Heart right ventricle (tissue), 16 donors: ENCODE data around the gene TTLL11. TPM values are rescaled to one million over a fixed set of nuclear protein-coding genes. Genes with fewer than 3 reads are reported as not detected.
A peak's percentile ranks its signal among the peaks of the same experiment; 100 is the strongest.

Source experiments
- ATAC-seq, 8 donors: fragments of 200-7000 bp; cut with Tn5 transposase; one replicate each; pipeline ENCODE4 v1.9.1; 2020; ENCODE audit warnings: mild to moderate bottlenecking in 8 of 8, moderate library complexity in 8 of 8, moderate number of reproducible peaks in 1 of 8
- DNase-seq, 2 donors: peaks; one replicate each; pipeline ENCODE4 v3.0.0-alpha.2; 2020
- H3K27ac ChIP-seq, 10 donors: fragments of 200-600 bp; sonication (generic) in 2 of 10; one replicate each; pipeline versions ENCODE4 v1.5.0 to v1.8.0; 2020 to 2022; ENCODE audit warnings: mild to moderate bottlenecking in 3 of 10
- H3K27me3 ChIP-seq, 7 donors: fragments of 200-600 bp; one replicate each; pipeline ENCODE4 v1.8.0; 2021 to 2022; ENCODE audit warnings: mild to moderate bottlenecking in 2 of 7
- H3K36me3 ChIP-seq, 9 donors: fragments of 200-600 bp; sonication (generic) in 1 of 9; one replicate each; pipeline versions ENCODE4 v1.5.0 to v1.8.0; 2020 to 2022; ENCODE audit warnings: mild to moderate bottlenecking in 2 of 9
- H3K4me1 ChIP-seq, 9 donors: fragments of 200-600 bp; sonication (generic) in 1 of 9; one replicate each; pipeline versions ENCODE4 v1.5.0 to v1.8.0; 2020 to 2022; ENCODE audit warnings: mild to moderate bottlenecking in 4 of 9
- H3K4me3 ChIP-seq, 10 donors: fragments of 200-600 bp; sonication (generic) in 2 of 10; one replicate each; pipeline versions ENCODE4 v1.5.0 to v1.8.0; 2020 to 2022; ENCODE audit warnings: mild to moderate bottlenecking in 7 of 10, moderate library complexity in 2 of 10
- H3K9me3 ChIP-seq, 11 donors: fragments of 200-600 bp in 10 of 11; sonication (generic) in 2 of 11; one replicate each; pipeline versions ENCODE4 v1.5.0 to v1.8.0; 2013 to 2022; ENCODE audit warnings: mild to moderate bottlenecking in 2 of 11, control low read depth in 1 of 11, moderate library complexity in 1 of 11
- WGBS, 2 donors: extraction: QIAGEN DNeasy Blood & Tissue Kit; methylation state at CpG; one replicate each; pipeline ENCODE4 v1.1.7; 2013; ENCODE audit warnings: inconsistent platforms in 1 of 2; 5-methylcytosine and 5-hydroxymethylcytosine counted together
- intact Hi-C, 10 donors: fragments of 100-400 bp; cut with DNase I; formaldehyde crosslinking; loops; one replicate each; pipeline versions ENCODE4 v1.11.1 to v1.14.2; 2022
- polyA plus RNA-seq, 2 donors: library from polyadenylated mRNA; stranded (reverse); fragments of 200-250 nt; gene quantifications; one replicate each; pipeline ENCODE4 v1.2.3, GENCODE V29; 2013
- total RNA-seq, 10 donors: library from RNA; stranded (reverse); fragmentation: NEBNext Ultra II Directional in 3 of 10; extraction: Animal tissue kit (Norgen Biotek cat#: 25700) in 3 of 10; gene quantifications; one replicate each; pipeline versions ENCODE4 v1.2.1 to v1.2.4, GENCODE V29; 2021 to 2023
- TF ChIP-seq, protein P1 (sequence below), 9 donors: fragments of 200-600 bp; sonication (generic) in 2 of 9; IDR thresholded peaks; one replicate each; pipeline versions ENCODE4 v1.5.0 to v1.8.0; 2021 to 2022; ENCODE audit warnings: antibody characterized with exemption in 9 of 9, mild to moderate bottlenecking in 5 of 9, moderate library complexity in 1 of 9
- donor health status: Arrhythmogenic right ventricular cardiomyopathy.
- donor health status: ischemic (EF 13 %, LVEDD 7.1; RV severe dilation, severe dysfunction).
- donor health status: healthy with polysubstance abuse.
- donor health status: DM: no; HTN: yes; CAD: no.
- donor health status: DM: no; HTN: no; CAD: no.
- donor health status: ischemic (EF 25% LVEDD 6.9; RV normal size, moderate dysfunction).
- donor health status: ischemic (EF 25% LVEDD 5.7; RV mildly dilated, moderate dysfunction).
- donor health status: healthy.
- donor health status: DM: yes; HTN: yes; CAD: no.
- donor health status: Ischemic cardiomyopathy.
- donor health status: ischemic (EF 35%, LVEDD 5.7; RV mildly dilated, moderate dysfunction).
- donor health status: nonischemic (EF 11% LVEDD 7.7; RV severe dilation, severe dysfunction).
- donor health status: DM: yes; HTN: yes; CAD: no.
- donor health status: PGD.
- donor health status: ischemic (EF 29% LVEDD 5.4; RV normal size, mild dysfunction).
- donor health status: nonischemic (EF 23%, LVEDD 6.1; RV moderate dilation, normal function).

TTLL11 gene
- total and polyA plus RNA-seq, 12 donors, result 2.6 to 8.7 (median 5.8) TPM

- ATAC-seq, result peak; percentile 65 to 86 (median 72)
- peaks cover 9 to 63% (median 33%) of the 10 kb centered on the region in 9 donors for H3K4me1 ChIP-seq
Measured at GRCh38 chr9:122133263-122133983, 40.3 kb upstream of the TTLL11 start.

DNA sequence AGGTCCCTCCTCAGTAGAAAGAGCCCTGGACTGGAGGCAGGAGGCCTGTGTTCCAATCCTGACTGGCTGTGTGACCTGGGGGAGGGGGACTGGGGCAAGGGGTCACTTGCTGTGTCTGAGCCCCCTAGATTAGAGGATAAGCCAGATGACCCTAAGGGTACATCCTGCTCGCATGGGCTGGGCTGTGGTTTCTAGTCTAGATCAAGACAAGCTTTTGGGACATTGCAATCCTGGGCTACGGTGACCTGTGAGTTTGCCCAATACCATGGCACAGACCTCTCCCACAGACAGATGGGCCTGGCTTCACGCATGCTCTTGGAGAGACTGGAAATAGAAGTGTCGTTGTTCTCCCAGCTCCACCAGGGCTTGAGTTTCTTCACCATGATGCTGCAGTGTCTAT, 39.4 kb upstream of the TTLL11 start:
- Histone ChIP-seq H3K9me3 (no peaks in the 10 kb centered on the region), H3K4me1 (peaks cover 9 to 72% (median 36%) of the 10 kb centered on the region in 9 donors), H3K36me3 (no peaks in the 10 kb centered on the region), H3K27ac (peak overlapping the region in 2 of 10 donors; percentile 10 to 64), H3K27me3 (peaks cover 0 to 9% (median 0%) of the 10 kb centered on the region in 7 donors), H3K4me3 (no peak overlapping the region)
- ATAC-seq (no peak), DNase-seq (no peak)
- TF ChIP-seq, protein P1, sequence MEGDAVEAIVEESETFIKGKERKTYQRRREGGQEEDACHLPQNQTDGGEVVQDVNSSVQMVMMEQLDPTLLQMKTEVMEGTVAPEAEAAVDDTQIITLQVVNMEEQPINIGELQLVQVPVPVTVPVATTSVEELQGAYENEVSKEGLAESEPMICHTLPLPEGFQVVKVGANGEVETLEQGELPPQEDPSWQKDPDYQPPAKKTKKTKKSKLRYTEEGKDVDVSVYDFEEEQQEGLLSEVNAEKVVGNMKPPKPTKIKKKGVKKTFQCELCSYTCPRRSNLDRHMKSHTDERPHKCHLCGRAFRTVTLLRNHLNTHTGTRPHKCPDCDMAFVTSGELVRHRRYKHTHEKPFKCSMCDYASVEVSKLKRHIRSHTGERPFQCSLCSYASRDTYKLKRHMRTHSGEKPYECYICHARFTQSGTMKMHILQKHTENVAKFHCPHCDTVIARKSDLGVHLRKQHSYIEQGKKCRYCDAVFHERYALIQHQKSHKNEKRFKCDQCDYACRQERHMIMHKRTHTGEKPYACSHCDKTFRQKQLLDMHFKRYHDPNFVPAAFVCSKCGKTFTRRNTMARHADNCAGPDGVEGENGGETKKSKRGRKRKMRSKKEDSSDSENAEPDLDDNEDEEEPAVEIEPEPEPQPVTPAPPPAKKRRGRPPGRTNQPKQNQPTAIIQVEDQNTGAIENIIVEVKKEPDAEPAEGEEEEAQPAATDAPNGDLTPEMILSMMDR (IDR thresholded peaks at IDR 0.05), result no peak
- WGBS, 2 donors, result 89 to 98% methylated on average over 4 of the region's 4 CpGs
- intact Hi-C loops, result loop anchor here in 2 of 10 donors (10.0 kb wide), 2 partner anchors 102 to 132 kb away; partner anchors contain the start of genes MRRF (in 1 of the 2) and RBM18 (in 1 of the 2)

More at GRCh38 chr9:122133263-122133983, 40.3 kb upstream of the TTLL11 start:
- H3K27ac ChIP-seq, result peak overlapping the region in 8 of 10 donors; percentile 10 to 64 (median 35)
- no peaks in the 10 kb centered on the region for H3K9me3 ChIP-seq
- H3K4me3 ChIP-seq, result no peak overlapping the region
- TF ChIP-seq, protein P1 (IDR thresholded peaks at IDR 0.05), result no peak
- H3K36me3 ChIP-seq, result no peaks in the 10 kb centered on the region
- DNase-seq, result peak; percentile 66 to 69
- WGBS, 2 donors, result 59 to 64% methylated on average over 12 of the region's 12 CpGs
- intact Hi-C loops, result loop anchor here in 2 of 10 donors (10.0 kb wide), 2 partner anchors 101 to 131 kb away; partner anchors contain the start of genes MRRF (in 1 of the 2) and RBM18 (in 1 of the 2)
- H3K27me3 ChIP-seq, result peaks cover 0 to 7% (median 0%) of the 10 kb centered on the region in 7 donors

GRCh38 chr9:122131401-122132001, 38.4 kb upstream of the TTLL11 start:
- 29 to 32% methylated on average over 21 of the region's 21 CpGs for WGBS, 2 donors
- ATAC-seq, result peak; percentile 27 to 78 (median 64)
- H3K4me3 ChIP-seq, result peak overlapping the region in 2 of 10 donors; percentile 11 to 17
- peaks cover 0 to 20% (median 0%) of the 10 kb centered on the region in 7 donors for H3K27me3 ChIP-seq
- no peaks in the 10 kb centered on the region for H3K9me3 ChIP-seq
- intact Hi-C loops, result loop anchor here in 2 of 10 donors (10.0 kb wide), 2 partner anchors 103 to 133 kb away; partner anchors contain the start of genes MRRF (in 1 of the 2) and RBM18 (in 1 of the 2)
- TF ChIP-seq, protein P1 (IDR thresholded peaks at IDR 0.05), result no peak
- no peaks in the 10 kb centered on the region for H3K36me3 ChIP-seq
- peaks cover 9 to 82% (median 40%) of the 10 kb centered on the region in 9 donors for H3K4me1 ChIP-seq
- peak overlapping the region in 1 of 10 donors; percentile 6 for H3K27ac ChIP-seq
- peak in 1 of 2 donors; percentile 41 for DNase-seq

DNA sequence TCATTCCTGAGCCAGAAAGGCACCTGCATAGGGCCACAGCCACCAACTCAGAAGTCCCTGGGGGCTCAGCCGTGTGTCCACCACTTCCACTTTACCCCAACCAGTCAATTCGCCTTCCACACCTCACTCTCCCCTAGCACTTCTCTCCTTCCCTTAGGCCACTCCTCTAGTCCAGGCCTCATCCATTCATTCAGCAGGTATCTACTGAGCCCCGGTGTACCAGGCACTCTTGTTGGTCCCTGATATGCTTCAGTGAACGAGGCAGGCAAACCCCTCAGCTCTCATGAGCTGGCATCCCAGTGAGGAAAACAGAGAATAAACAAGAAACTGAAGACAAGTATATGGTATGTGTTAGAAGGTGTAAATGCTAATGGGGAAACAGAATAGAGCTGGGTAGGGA, 37.7 kb upstream of the TTLL11 start:
- DNase-seq (no peak), ATAC-seq (no peak)
- Histone ChIP-seq H3K4me3 (no peak overlapping the region), H3K27me3 (peaks cover 0 to 26% (median 3%) of the 10 kb centered on the region in 7 donors), H3K4me1 (peaks cover 15 to 89% (median 47%) of the 10 kb centered on the region in 9 donors), H3K27ac (no peak overlapping the region), H3K36me3 (no peaks in the 10 kb centered on the region), H3K9me3 (no peaks in the 10 kb centered on the region)
- intact Hi-C loops, result loop anchor here in 2 of 10 donors (10.0 kb wide), 2 partner anchors 104 to 134 kb away; partner anchors contain the start of genes MRRF (in 1 of the 2) and RBM18 (in 1 of the 2)
- WGBS, 2 donors, result 77 to 81% methylated on average over 4 of the region's 4 CpGs
- TF ChIP-seq, protein P1 (IDR thresholded peaks at IDR 0.05), result no peak
